K562 (cell line): ENCODE measurements around the gene GPT2. TPM values are rescaled to one million over a fixed set of nuclear protein-coding genes. Genes with fewer than 3 reads are reported as not detected.

Source experiments
- CTCF ChIP-seq, 3 experiments: IDR thresholded peaks in 2 of 3; conservative IDR thresholded peaks in 1 of 3; 2 replicates each; pipeline ENCODE4 v1.5.1; 2011 to 2012; ENCODE audit warnings: low read length in 3 of 3, mild to moderate bottlenecking in 3 of 3, control low read depth in 2 of 3, improper control_type of control experiment in 1 of 3, inconsistent platforms in 1 of 3, low read depth in 1 of 3, mixed read lengths in 1 of 3, moderate library complexity in 1 of 3; ENCODE audit not compliant: insufficient read depth in 2 of 3
- DEAF1 ChIP-seq: fragments of 450-650 bp; formaldehyde crosslinking; IDR thresholded peaks from 2 replicates; pipeline ENCODE4 v1.4.0; 2020; ENCODE audit warnings: mild to moderate bottlenecking, moderate library complexity
- FIP1L1 ChIP-seq: fragments of 200-400 bp; formaldehyde crosslinking; IDR thresholded peaks from 2 replicates; pipeline ENCODE4 v1.6.1; 2018; ENCODE audit warnings: mild to moderate bottlenecking, low read depth, low read length; ENCODE audit not compliant: poor library complexity, severe bottlenecking
- SMC3 ChIP-seq: conservative IDR thresholded peaks from 2 replicates; pipeline ENCODE4 v1.6.1; 2011; ENCODE audit warnings: low read depth, low read length, improper control_type of control experiment; ENCODE audit not compliant: insufficient read depth
- polyA plus RNA-seq, 8 experiments: library from polyadenylated mRNA; depleted of rRNA in 4 of 8; stranded (reverse) in 5 of 8; unstranded in 3 of 8; fragments of >200 nt; fragmentation: Nextera tagmentation in 2 of 8; fragmentation: Illumina TruSeq in 1 of 8; extraction: Ambion mirVana in 2 of 8; extraction: Trizol in 1 of 8; gene quantifications; 2 replicates each; pipeline versions ENCODE4 v1.2.1 to v1.2.3, GENCODE V29; 2011 to 2014; ENCODE audit warnings: inconsistent platforms in 1 of 8, missing spikeins in 1 of 8
- total RNA-seq, 7 experiments: library from RNA; depleted of rRNA in 6 of 7; stranded (reverse); fragments of >200 nt in 6 of 7; fragmentation: Illumina TruSeq in 2 of 7; extraction: Trizol in 2 of 7; gene quantifications; 2 replicates each; pipeline versions ENCODE4 v1.2.1 to v1.2.3, GENCODE V29; 2011 to 2021; ENCODE audit warnings: low replicate concordance in 1 of 7

The GPT2 gene
- total and polyA plus RNA-seq, 9 of the 15 experiments (the other 6 are each of a cell fraction or from before 2014, with no cell fraction given): 0.79 to 14.4 (median 5.8) TPM

DNA sequence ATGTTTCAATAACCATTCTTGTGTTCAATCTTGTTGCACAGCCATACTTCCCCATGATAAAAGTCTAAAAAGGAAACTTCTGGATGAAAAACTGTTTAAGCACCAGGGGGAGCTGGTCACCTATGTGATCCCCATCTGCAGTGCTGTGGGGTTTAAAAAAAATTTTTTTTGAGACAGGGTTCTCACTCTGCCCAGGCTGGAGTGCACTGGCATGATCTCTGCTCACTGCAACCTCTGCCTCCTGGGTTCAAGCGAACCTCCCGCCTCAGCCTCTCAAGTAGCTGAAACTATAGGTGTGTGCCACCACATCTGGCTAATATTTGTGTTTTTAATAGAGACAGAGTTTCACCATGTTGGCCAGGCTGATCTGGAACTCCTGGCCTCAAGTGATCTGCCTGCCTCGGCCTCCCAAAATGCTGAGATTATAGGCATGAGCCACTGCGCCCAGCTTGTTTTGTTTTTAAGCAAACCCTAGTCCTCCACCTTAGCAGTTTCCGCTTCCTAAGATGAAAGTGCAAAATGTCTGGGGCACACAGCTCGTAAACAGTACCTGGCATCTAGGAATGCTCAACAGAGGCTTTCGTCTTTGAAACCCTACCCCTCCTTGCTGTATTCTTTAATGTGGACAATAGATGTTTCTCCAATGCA lies 63.9 kb downstream of the GPT2 start (continued):
- TF ChIP-seq FIP1L1: no peak
- TF ChIP-seq DEAF1 (CRISPR knock-in tag): peak; percentile 73
- peak; percentile 76 for TF ChIP-seq SMC3
- TF ChIP-seq CTCF (IDR thresholded peaks at IDR 0.05 in 2 of 3, conservative IDR thresholded peaks at IDR 0.05 in 1 of 3; ENCODE audit: insufficient read depth in 2 of 3, low read depth in 1 of 3, low read length in 3 of 3): peak; percentile 64 to 85 (median 66)
